HG02981 (cell line): Measurements from ENCODE around the gene CENPP.
"Not testable (repeated sequence)": the region's sequence is repeated elsewhere in the genome, so short reads cannot be mapped to it uniquely, and the experiment has no call there.

Source experiments
- ATAC-seq: cut with Tn5 transposase; IDR thresholded peaks from one replicate; pipeline ENCODE4 v1.9.1; 2021; ENCODE audit warnings: mild to moderate bottlenecking, moderate library complexity; ENCODE audit not compliant: unreplicated experiment

The CENPP gene

GRCh38 chr9:92528522-92528849, 202.7 kb downstream of the CENPP start:
- no peak for ATAC-seq

- ATAC-seq: no peak
Measured at GRCh38 chr9:92529124-92529523, 203.4 kb downstream of the CENPP start.

GRCh38 chr9:92530893-92531292, 205.1 kb downstream of the CENPP start:
- no peak for ATAC-seq

- ATAC-seq: no peak
Measured at GRCh38 chr9:92534204-92534603, 208.5 kb downstream of the CENPP start.

DNA sequence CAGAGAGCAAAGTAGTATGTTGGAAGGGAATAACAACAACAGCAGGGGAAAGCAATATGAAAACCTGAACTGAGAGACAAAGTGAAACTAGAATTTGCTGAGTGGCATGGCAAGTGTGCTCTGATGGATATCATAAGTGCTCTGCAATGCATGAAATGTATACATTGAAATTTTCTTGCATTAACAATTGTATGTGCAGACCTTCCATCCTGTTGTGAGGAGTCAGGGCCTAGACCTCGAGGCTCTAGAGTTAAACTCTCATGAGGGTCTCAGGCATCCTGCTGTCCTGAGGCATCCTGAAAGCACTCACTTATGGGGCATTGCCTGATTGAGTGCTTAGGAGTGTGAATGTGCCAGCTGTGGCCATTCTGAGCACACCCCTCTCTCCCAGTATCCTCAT, 208.9 kb downstream of the CENPP start:
- ATAC-seq: no peak

- no peak for ATAC-seq
Measured at GRCh38 chr9:92535940-92536850, 210.4 kb downstream of the CENPP start, which contains the start of gene ECM2. Gene ECM2 (minus strand): TSS chr9:92535990. CDS start chr9:92522866, 13,124 bp downstream.

GRCh38 chr9:92538541-92538940, 212.8 kb downstream of the CENPP start:
- ATAC-seq: no peak

GRCh38 chr9:92543972-92544371, 218.2 kb downstream of the CENPP start:
- ATAC-seq: no peak

GRCh38 chr9:92545002-92545510, 219.3 kb downstream of the CENPP start:
- ATAC-seq: no peak

- no peak for ATAC-seq
Measured at GRCh38 chr9:92547356-92547755, 221.6 kb downstream of the CENPP start.

- no peak for ATAC-seq
Measured at GRCh38 chr9:92550765-92551164, 225.0 kb downstream of the CENPP start.

DNA sequence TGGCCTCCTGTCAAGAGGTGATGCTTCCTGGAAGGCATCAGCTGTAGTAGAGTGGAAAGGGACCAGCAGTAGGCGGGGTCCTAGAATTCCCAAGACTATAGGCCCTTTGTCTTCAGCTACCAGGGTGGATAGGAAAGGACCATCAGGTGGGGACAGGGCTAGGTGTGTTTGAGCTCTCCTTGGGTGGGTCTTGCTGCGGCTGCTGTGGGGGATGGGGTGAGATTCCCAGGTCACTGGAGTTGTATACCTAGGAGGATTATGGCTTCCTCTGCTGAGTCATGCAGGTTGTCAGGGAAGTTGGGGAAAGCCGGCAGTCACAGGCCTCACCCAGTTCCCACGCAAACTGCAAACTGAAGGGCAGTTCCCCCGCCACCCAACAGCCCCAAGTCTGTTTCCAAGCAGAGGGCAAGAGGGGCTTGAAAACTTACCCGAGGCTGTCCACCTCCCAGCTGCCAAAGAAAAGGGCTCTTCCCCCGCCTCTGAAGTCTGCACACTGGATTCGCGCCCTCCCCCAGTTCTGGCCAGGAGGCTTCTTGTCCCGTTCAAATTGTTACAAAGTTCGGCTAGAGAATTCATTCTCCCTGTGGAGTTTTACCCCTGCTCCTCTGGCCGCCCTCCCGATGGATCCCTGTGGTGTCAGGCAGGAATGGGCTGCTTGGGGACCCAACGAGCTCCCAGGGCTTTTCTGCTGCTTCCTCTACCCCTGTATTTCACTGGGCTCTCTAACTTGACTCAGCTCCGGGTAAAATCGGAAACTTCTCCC, 233.0 kb downstream of the CENPP start:
- ATAC-seq: no peak

DNA sequence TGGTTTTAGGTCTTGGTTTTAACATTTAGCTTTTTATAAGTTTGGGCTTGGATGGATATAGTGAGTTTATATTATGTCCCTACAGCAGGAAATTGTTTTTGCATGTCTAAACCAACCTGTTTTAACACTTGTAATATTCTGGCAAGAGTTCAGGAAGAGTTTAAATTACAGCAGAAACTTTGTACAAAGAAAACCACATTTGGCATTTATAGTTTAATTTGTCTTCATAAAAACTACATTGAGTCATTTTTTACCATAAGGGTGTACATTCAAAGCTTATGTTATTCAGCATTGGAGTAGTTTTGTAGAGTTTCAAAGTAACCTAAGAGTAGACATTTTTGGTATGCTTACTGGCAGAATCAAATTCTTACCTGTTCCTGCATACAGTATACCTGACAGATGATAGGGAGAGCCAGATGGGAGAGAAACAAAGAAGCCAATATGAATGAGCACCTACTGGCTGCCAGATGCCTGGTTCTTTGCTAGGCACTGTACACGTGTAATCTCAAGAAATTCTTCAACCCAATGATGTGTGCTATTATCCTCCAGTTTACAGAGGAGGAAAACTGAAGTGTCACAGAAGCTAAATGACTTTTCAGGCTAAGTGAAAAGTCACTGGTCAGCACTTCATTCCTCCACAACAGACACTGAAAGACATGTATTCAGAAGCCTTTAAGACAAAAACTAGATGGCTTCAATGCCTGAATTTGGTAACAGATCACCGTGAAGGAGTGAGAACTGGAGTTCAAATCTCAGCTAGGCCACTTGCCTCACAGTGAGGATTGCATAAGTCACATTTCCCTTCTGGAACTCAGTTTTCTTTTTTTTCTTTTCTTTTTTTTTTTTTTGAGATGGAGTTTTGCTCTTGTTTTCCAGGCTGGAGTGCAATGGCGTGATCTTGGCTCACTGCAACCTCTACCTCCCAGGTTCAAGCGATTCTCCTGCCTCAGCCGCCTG, 235.9 kb downstream of the CENPP start:
- no peak for ATAC-seq

DNA sequence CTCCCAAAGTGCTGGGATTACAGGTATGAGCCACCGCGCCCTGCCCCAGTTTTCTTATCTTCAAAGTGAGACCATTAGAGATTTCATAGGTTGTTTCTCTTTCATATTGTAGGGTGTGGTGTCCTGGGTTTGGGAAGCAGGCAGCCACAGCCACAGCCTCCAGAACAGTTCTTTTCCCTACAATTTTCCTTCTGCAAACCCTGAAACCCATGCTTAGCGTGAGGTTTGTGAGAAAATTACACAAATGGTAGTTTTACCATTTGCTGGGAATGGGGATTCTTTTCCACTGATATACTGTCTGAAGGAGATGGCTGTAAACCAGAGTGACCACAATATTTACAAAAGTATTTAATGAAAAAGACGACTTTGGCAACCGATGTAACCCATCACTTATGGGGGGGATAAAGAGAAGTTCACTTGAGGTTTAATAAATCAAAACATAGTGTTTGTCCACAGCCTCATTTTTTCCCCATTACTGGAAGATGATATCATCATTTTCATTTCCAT, 236.8 kb downstream of the CENPP start:
- no peak for ATAC-seq

- no peak for ATAC-seq
Measured at GRCh38 chr9:92563116-92564100, 237.7 kb downstream of the CENPP start.

DNA sequence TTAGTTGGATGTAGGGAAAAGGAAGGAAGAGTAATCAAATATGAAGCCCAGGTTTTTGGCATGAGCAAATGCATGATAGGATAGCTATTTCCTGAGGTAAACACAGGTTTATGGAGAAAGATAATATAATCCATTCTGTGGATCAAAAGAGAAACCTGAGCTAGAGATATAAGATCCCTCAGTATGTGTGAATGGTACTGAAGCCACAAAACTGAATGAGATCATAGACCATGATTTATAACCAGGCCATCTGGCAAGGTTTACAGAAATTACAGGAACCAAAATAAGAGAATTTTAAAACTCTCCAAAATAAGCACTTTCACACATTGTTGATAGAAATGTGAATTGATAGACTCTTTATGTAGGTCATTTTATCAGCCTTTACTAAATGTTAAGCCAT, 238.8 kb downstream of the CENPP start:
- no peak for ATAC-seq

GRCh38 chr9:92564982-92565381, 239.2 kb downstream of the CENPP start:
- no peak for ATAC-seq

GRCh38 chr9:92571871-92572270, 246.1 kb downstream of the CENPP start:
- ATAC-seq: not testable (repeated sequence)

DNA sequence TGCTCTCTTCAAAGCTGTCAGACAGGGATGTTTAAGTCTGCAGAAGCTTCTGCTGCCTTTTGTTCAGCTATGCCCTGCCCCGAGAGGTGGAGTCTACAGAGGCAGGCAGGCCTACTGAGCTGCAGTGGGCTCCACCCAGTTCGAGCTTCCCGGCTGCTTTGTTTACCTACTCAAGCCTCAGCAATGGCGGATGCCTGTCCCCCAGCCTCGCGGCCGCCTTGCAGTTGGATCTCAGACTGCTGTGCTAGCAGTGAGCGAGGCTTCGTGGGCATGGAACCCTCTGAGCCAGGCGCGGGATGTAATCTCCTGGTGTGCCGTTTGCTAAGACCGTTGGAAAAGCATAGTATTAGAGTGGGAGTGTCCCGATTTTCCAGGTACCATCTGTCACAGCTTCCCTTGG, 247.9 kb downstream of the CENPP start:
- not testable (repeated sequence) for ATAC-seq
